Cardiac fibroblast (primary cell): ENCODE data around the gene ASAP3.

Experiments
- DNase-seq, 2 donors: peaks; one replicate each; pipeline versions ENCODE4 v3.0.0 to v3.0.0-alpha.2; 2010; ENCODE audit warnings: low read depth in 2 of 2
- H3K4me3 ChIP-seq, 2 donors: replicated peaks in 1 of 2; 1 replicate in 1 of 2; 2 replicates in 1 of 2; pipeline ENCODE4 v1.5.1; 2011; ENCODE audit warnings: low read depth in 2 of 2, low read length in 2 of 2, mild to moderate bottlenecking in 2 of 2, moderate library complexity in 1 of 2
- CTCF ChIP-seq: IDR thresholded peaks from one replicate; pipeline ENCODE4 v1.5.1; 2011; ENCODE audit warnings: low read depth, mild to moderate bottlenecking, low read length, inconsistent platforms

The ASAP3 gene

GRCh38 chr1:23393706-23394105, 90.3 kb downstream of the ASAP3 start:
- DNase-seq = peak; percentile 62 to 90
- TF ChIP-seq CTCF = no peak
- no peak overlapping the region for H3K4me3 ChIP-seq

- TF ChIP-seq CTCF = no peak
- peak in 1 of 2 donors; percentile 11 for DNase-seq
- H3K4me3 ChIP-seq = no peak overlapping the region
These were observed 91.7 kb downstream of the ASAP3 start for GRCh38 chr1:23392125-23392855.

- TF ChIP-seq CTCF = no peak
- DNase-seq = no peak
- H3K4me3 ChIP-seq = no peak overlapping the region
These were observed 94.1 kb downstream of the ASAP3 start for GRCh38 chr1:23389837-23390321.

- no peak for TF ChIP-seq CTCF
- DNase-seq = no peak
- H3K4me3 ChIP-seq = no peak overlapping the region
These were observed 96.5 kb downstream of the ASAP3 start for GRCh38 chr1:23387494-23387893.

- peak in 1 of 2 donors; percentile 39 for DNase-seq
- H3K4me3 ChIP-seq = no peak overlapping the region
- no peak for TF ChIP-seq CTCF
These were observed 98.8 kb downstream of the ASAP3 start for GRCh38 chr1:23385119-23385621.

GRCh38 chr1:23384312-23385058, 99.5 kb downstream of the ASAP3 start:
- H3K4me3 ChIP-seq = no peak overlapping the region
- TF ChIP-seq CTCF = no peak
- peak; percentile 79 to 87 for DNase-seq
